Measurements from ENCODE around the gene MTR. TPM values are rescaled to one million over a fixed set of nuclear protein-coding genes. Genes with fewer than 3 reads are reported as not detected.
A peak's percentile ranks its signal among the peaks of the same experiment; 100 is the strongest.
"Not testable (repeated sequence)": the region's sequence is repeated elsewhere in the genome, so short reads cannot be mapped to it uniquely, and the experiment has no call there.

The MTR gene
- total RNA-seq, 1 donor from 2014 or later = 49.0 TPM

DNA sequence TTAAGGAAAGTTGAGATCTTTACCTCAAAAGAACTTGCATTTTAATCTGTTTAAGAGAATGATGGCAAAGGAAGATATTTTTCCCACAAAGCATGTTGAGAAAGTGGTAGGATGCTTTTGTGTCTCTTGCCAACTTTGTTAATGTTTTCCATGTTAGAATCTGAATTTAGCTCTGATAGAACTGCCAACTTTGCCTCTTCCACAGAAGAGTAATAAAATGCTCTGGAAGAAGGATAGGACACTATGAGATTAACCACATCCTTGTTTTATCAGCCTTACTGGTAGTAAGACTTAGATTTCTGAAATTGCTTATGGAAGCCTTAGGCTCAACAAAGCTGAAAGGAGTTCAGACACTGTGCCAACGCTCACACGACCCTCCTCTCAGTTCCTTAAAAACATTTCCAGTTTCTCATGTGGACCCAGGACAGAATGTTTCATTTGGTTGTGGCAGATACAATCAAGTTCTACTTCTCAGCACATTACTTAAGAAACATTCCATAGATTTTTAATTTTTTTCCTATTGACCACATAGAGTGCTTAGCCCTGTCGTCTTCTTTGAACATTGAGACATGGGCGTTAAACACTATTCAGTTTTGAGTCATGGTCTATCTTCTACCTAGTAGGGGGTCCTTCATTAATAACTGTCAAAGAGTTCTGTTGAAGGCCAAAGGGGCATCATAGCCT, 59.0 kb downstream of the MTR start:
- intact Hi-C loops (cut with DNase I) = no loop called here
- ATAC-seq (no peak), DNase-seq (ENCODE audit: missing footprints) (no peak)

DNA sequence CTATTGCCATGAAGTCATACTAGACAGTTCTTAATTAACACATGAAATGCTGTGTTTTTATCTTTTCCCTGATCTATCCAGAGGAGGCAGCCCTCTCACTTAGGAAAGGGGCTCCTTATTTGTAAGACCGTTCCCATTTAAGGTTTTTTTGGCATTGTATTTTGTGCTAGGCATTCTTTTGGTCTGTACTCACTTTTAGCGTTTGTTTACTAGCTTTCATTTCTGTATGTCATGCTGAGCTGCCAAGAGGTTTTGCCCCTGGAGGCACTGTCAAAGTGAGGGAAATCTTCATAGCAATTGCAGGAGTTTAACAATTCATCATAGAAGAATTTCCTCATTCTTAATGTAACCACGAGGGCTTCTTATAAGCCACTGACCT, 59.5 kb downstream of the MTR start:
- intact Hi-C loops (cut with DNase I) = no loop called here
- ATAC-seq = no peak
- no peak for DNase-seq (ENCODE audit: missing footprints)

DNA sequence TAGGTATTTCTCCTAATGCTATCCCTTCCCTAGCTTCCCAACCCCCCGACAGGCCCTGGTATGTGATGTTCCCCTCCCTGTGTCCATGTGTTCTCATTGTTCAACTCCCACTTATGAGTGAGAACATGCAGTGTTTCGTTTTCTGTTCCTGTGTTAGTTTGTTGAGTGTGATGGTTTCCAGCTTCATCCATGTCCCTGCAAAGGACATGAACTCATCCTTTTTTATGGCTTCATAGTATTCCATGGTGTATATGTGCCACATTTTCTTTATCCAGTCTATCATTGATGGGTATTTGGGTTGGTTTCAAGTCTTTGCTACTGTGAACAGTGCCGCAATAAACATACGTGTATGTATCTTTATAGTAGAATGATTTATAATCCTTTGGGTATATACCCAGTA, 61.6 kb downstream of the MTR start:
- DNase-seq (ENCODE audit: missing footprints); ATAC-seq; intact Hi-C loops (cut with DNase I): not testable (repeated sequence)

DNA sequence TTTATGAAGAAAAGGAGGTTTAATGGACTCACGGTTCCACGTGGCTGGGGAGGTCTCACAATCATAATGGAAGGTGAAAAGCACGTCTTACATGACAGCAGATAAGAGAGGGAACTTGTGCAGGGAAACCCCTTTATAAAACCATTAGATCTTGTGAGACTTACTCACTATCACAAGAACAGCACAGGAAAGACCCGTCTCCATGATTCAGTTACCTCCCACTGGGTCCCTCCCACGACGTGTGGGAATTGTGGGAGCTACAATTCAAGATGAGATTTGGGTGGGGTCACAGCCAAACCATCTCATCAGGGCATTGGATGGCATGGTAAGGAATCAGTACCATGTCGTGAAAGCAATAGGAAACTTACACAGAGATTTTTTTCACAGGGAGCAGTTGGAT, 63.1 kb downstream of the MTR start:
- intact Hi-C loops (cut with DNase I) = no loop called here
- ATAC-seq = no peak

DNA sequence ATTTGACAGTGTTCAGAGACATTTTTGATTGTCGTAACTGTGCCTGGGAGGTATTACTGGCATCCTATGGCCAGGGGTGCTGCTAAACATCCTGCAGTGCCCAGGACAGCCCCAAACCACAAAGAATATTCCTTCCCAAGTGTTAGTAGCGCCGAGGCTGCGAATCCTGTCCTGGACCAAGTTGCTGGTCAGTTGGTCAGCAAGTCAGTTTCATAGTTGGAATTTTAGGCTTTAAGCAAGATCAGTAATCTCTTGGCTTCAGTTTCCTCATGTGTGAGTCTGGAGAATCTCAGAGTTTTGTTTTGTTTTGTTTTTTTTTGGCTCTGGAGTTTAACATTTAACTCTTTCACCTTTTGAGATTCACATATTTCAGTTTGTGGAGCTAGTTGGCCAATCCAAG, 65.0 kb downstream of the MTR start:
- DNase-seq (ENCODE audit: missing footprints) (no peak), ATAC-seq (no peak)
- intact Hi-C loops (cut with DNase I) = no loop called here

More for the DNA sequence above, 63.1 kb downstream of the MTR start:
- DNase-seq (ENCODE audit: missing footprints) = no peak

DNA sequence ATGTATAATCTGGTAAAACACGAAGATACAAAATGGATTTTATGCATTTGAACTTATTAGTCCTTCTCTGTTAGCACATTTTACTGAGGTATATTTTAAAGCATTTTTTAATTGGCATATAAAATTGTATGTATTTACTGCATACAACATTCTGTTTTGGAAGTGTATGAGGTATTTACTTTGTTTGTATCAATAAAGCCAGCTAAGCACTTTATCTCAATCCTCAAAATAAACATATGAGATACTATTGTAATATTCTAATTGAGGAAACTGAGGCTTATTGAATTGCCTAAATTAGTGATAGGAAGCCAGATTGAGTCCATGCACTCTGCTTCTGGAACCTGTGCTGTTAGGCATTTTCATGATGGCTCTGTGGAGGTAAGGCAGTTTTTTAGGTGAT, 65.6 kb downstream of the MTR start:
- intact Hi-C loops (cut with DNase I) = no loop called here
- DNase-seq (ENCODE audit: missing footprints) (no peak), ATAC-seq (no peak)

DNA sequence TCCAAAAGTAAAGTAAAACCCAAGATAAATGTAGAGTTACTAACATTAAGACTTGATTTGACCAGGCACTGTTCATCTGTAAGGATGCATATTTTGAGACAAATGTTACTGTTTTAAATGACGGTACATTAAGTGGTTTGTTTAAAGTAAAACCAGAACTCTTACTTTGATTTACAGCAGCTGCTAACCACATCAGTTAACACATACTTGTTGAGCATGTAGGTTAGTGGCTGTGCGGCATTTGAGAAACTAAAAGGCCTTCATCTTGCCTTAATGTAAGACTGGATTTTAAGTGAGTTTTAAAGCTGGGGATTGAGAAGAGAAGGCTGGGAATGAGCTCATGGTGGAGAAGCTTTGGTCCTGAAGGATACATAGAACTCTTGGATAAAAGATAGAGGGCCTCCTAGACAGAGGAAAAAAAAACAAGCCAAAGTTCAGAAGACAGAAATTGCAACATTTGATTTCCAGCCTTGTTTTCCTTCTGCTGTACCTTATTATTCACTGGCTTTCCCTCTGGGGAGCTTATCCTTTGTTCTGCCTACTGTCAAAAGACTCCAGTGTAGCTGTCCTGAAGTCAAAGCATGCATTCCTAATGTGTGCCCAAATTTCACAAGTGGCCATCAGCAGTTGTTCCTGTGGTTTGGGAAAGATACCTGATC, 66.6 kb downstream of the MTR start:
- intact Hi-C loops (cut with DNase I) = no loop called here
- DNase-seq (ENCODE audit: missing footprints) (no peak), ATAC-seq (no peak)

DNA sequence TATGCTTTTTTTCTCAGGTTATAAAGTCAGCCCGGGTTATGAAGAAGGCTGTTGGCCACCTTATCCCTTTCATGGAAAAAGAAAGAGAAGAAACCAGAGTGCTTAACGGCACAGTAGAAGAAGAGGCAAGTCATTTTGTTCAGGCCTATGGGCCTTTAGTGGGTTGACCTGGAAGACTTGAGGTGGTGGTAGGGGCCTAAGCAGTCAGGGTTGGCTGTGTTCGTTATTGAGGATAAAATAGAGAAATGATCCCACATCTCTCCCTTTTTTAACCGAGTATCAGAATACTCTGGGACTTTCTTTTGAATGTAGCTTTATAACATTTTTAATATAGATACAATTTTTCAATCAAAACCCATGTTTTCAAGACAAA, 67.1 kb downstream of the MTR start:
- ATAC-seq (no peak), DNase-seq (ENCODE audit: missing footprints) (no peak)
- intact Hi-C loops (cut with DNase I) = no loop called here

DNA sequence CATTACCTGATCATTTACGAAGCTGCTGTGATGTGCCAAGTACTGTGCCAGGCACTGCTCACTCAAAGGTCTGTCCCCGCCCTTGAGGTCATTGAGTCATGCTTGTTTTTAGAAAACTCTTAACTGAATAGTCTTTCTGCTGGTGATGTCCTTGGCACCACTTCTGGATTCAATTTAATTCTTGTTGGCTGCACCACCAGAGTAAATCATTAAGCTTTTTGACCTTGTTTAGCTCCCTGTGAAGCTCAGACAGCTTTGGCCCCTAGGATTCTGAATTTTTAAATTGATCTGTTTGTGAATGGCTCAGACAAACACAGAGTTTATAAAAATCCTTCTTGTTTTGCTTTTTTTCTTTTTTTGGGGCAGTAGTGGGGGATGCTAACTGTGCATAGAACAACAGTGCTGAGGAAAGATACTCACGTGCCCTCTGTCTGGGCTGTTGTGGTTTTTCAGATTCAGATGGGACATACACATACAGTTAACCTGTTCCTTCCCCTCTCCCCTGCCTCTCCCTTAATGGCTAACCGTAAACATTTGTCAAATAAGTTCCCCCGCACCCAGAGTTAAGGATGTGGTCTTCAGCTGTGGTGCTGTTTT, 67.6 kb downstream of the MTR start:
- intact Hi-C loops (cut with DNase I) = no loop called here
- ATAC-seq (peak; percentile 80), DNase-seq (ENCODE audit: missing footprints) (no peak)

DNA sequence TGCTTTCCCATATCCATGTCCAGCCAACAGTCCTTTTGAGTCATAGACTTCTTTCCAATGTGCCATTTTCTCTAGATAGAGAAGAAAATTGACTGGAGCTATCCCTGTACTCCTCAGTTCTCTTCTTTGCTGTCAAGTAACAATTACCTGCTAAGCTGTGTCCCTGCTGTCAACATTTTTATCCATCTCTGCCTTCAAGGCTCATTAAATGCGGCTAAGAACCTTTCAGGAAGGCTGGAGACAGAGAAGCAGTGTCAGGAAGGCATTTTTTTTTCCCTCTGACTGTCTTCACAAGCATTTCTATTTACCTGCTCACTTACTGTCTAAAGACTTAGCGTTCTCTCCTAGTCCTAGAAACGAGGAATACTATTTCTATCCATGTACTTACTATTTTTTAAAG, 69.1 kb downstream of the MTR start:
- intact Hi-C loops (cut with DNase I) = no loop called here
- no peak for DNase-seq (ENCODE audit: missing footprints)
- ATAC-seq = no peak

DNA sequence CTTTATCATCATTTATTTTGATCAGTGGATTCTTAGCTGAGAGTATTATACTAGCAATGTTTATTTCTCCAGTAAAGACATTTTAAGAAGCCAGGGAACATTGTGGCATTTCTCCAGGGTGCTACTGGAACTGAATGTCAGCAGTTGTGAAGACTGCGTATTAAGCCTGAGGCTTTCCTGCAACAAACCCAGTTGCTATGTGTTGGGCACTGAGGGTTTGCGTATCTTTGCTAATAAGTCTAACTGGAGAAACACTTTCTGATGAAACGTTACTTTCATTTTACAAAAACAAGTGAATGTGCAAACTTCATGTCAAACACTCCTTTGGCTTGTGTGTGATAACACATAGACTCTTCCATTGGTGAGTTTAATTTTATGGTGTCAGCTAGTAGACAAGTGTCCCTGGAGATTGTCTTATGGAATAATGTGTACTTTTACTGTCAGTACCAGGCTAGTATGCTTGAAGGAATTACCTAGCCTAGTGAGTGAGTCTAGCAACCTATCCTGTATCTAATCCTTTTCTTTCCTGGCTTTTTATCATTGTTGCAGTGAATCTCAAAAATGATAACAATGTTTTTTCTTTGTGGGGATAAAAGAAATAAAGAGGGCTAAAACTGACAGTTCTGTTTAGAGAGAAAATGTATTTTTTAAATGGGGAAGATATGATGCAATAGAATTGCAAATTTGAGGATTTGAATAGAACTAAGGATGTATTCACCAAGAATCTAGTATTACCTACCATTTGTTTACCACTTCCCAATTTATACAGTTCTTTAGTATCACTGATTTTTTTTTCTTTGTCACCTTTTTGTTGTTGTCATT, 70.1 kb downstream of the MTR start:
- ATAC-seq (peak; percentile 47), DNase-seq (ENCODE audit: missing footprints) (no peak)
- intact Hi-C loops (cut with DNase I) = loop anchor here (5.0 kb wide), 2 partner anchors 68 to 103 kb away; partner anchors contain the start of gene MTR

DNA sequence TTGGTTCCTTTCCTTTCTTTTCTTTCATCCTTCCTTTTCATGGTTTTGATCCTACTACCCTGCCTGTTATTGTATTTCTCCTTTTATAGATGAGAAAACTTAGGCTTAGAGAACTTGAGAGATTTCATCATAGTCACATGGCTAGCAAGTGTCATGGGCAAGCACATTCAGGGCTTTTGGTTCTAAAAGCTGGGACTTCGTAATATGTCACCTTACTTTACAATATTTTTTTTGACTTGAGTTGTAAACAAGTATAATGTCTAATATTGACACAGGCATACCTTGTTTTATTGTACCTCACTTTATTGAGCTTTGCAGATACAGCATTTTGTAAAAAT, 70.7 kb downstream of the MTR start:
- intact Hi-C loops (cut with DNase I) = loop anchor here (5.0 kb wide), 2 partner anchors 68 to 103 kb away; partner anchors contain the start of gene MTR
- no peak for DNase-seq (ENCODE audit: missing footprints)
- ATAC-seq = no peak

DNA sequence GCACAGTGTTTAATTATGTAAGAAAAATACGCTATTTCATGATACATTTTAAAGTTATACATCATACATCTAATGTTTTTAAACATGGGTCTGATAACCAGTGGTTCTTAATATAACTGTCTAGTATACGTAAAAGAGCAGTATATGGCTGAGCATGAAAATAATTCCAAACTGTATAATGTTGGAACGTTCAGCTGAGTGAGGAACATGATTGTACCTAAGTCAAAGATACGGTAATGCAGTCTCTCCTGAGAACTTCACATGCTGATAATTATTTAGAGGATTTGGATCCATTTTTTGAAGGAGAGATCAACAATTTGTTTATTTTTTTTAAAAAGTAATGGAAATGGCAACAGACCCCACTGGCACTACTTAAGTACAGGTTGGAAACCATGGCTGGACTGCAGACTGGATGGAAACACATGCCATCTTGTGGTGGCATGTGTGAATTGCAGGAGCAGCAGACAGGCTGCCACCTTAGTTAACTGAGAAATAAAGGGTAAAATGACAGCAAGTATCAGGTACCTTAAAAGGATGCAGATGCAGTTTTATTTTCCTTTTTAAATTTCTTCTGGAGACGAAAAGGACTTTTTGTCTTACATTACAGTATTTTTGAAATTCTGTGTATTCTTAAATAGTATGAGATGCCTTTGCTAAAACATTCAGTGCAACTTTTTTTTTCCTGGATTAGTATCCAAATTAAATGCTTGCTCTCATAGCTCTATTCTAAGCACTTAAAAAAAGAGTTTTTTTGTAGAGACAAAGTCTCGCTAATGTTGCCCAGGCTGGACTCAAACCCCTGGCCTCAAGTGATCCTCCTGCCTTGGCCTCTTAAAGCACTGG, 73.8 kb downstream of the MTR start:
- ATAC-seq = no peak
- intact Hi-C loops (cut with DNase I) = loop anchor here (5.0 kb wide), 2 partner anchors 72 to 107 kb away; partner anchors contain the start of gene MTR
- DNase-seq (ENCODE audit: missing footprints) = no peak

DNA sequence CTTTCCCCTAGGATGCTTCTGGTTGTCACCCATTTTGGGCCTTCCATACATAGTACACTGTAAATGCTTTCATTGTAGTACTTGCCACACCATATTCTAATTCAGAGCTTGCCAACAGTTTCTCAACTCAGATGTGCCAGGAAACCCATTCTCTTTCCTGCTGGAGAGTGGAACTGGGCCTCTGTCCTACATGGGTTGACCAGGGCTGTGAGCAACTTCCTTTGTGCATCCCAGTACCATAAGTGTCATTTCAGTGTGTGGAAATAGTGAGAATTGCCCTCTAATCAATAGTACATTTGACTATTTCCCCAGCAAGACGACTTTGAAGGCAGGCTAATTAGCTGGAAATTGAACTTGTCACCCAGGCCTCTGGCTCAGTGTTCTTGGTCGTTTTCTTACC, 74.8 kb downstream of the MTR start:
- ATAC-seq = no peak
- DNase-seq (ENCODE audit: missing footprints) = no peak
- intact Hi-C loops (cut with DNase I) = loop anchor here (5.0 to 10.0 kb wide), 3 partner anchors 73 to 265 kb away; partner anchors contain the start of genes HEATR1 and MTR

DNA sequence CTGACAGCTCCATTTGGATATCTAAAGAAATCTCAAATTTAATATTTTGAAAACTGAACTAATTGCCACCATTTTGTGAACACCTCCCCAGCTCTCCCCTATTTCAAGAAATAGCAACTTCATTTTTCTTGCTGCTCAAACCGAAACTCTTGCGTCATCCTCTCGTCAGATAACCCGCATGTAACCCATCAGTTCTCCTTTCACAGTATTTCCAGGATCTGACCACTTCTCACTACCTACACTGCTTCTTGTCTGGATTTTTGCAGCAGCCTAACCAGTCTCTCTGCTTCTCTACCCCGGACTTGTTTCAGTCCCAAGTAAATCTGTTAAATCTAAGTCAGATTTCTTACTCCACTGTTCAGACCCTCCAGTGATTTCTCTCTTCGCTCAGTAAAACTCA, 75.6 kb downstream of the MTR start:
- no peak for ATAC-seq
- DNase-seq (ENCODE audit: missing footprints) = no peak
- intact Hi-C loops (cut with DNase I) = loop anchor here (10.0 kb wide), 1 partner anchor 266 kb away; the partner anchor contains the start of gene HEATR1

DNA sequence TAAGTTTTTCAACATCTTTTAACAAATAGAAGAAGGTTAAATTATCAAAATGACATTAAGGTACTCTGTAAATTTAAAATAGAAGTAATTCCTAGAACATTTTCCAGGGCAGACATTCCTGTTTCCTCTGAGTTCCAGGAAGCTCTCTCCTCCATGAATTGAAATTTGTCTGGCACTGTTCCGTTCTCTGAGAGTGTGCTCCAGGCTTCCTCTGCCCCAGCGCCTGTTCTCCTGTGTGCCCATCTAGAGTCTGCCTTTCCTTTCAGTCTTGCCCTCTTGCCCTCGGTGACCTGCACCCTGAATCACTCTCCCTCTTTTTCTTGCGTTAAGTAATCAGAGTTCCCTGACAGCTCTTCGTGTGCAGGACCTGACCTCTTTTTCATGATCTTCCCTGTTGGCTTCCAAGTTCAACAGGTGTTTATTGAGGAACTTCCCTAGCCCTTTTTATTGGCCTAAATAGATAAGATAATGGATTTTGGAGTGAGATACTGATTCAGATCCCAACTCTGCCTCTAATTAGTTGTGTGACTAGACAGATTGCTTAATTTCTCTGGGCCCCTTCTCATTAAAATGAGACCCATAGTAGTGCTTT, 77.1 kb downstream of the MTR start:
- DNase-seq (ENCODE audit: missing footprints) = no peak
- ATAC-seq = peak; percentile 58
- intact Hi-C loops (cut with DNase I) = loop anchor here (10.0 kb wide), 1 partner anchor 267 kb away; the partner anchor contains the start of gene HEATR1

DNA sequence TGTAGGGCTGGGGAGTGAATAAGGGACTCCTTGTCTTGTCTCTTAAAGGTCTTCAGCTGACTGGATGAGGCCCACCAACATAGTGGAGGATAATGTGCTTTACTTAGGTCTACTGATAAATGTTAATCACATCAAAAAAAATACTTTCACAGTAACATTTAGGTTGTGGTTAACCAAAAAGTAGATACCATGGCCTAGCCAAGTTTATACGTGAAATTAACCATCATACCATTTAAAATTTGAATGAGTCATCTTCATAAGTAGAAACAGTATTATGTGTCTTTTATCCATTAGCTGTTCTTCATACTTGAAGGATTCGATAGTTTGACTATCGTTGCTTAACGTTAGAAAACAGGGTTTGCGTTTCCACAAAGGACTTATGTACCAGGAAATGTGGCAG, 80.9 kb downstream of the MTR start:
- ATAC-seq = no peak
- DNase-seq (ENCODE audit: missing footprints) = no peak
- intact Hi-C loops (cut with DNase I) = loop anchor here (10.0 kb wide), 1 partner anchor 271 kb away; the partner anchor contains the start of gene HEATR1

DNA sequence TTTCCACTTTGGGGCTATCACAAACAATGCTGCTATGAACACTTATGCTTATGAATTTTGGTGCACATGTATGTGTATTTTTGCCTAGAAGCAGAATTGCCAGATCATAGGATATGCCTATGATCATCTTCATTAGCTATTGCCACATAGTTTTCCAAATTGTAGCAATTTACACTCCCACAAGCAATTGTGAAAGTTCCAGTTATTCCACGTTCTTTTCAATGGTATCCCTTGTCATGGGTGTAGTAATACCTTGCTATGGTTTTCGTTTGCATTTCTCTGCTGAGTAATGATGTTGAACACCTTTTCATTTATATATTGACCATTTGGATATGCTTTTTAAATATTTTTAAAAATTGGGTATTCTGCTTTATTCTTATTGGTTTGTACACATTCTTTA, 82.6 kb downstream of the MTR start:
- intact Hi-C loops (cut with DNase I) = loop anchor here (10.0 kb wide), 1 partner anchor 273 kb away; the partner anchor contains the start of gene HEATR1
- DNase-seq (ENCODE audit: missing footprints) (no peak), ATAC-seq (no peak)

All from Right ventricle myocardium inferior (tissue), 1 donor.